Mesendoderm (in vitro differentiated cells): ENCODE measurements around the gene CTNND2.
A peak's percentile ranks its signal among the peaks of the same experiment; 100 is the strongest.

Source experiments
- DNase-seq: peaks from one replicate; pipeline ENCODE4 v3.0.0; 2013
- H2AK5ac ChIP-seq: 2 replicates; pipeline ENCODE4 v1.6.1; 2013; ENCODE audit warnings: low read length, inconsistent platforms
- H2BK120ac ChIP-seq: 2 replicates; pipeline ENCODE4 v1.6.1; 2013; ENCODE audit warnings: low read depth, mild to moderate bottlenecking, low read length, moderate library complexity, mixed read lengths
- H2BK15ac ChIP-seq: replicated peaks from 2 replicates; pipeline ENCODE4 v1.6.1; 2013; ENCODE audit warnings: low read depth, mild to moderate bottlenecking, moderate library complexity
- H2BK5ac ChIP-seq: 2 replicates; pipeline ENCODE4 v1.6.1; 2013; ENCODE audit warnings: low read length, inconsistent platforms
- H3K18ac ChIP-seq: 2 replicates; pipeline ENCODE4 v1.6.1; 2013; ENCODE audit warnings: mild to moderate bottlenecking, low read length, mixed read lengths
- H3K23ac ChIP-seq: one replicate; pipeline ENCODE4 v1.6.1; 2013; ENCODE audit warnings: low read length
- H3K27ac ChIP-seq: 2 replicates; pipeline ENCODE4 v1.5.1; 2013; ENCODE audit warnings: low read depth, mild to moderate bottlenecking, inconsistent platforms, low read length, moderate library complexity
- H3K27me3 ChIP-seq: 2 replicates; pipeline ENCODE4 v1.6.1; 2013; ENCODE audit warnings: low read length, control low read depth, mild to moderate bottlenecking, inconsistent platforms; ENCODE audit not compliant: insufficient read depth, poor library complexity
- H3K36me3 ChIP-seq: 2 replicates; pipeline ENCODE4 v1.6.1; 2013; ENCODE audit warnings: low read length, inconsistent platforms; ENCODE audit not compliant: control insufficient read depth, insufficient read depth
- H3K4ac ChIP-seq: one replicate; pipeline ENCODE4 v1.6.1; 2013; ENCODE audit warnings: low read depth, mild to moderate bottlenecking, low read length, moderate library complexity
- H3K4me1 ChIP-seq: 2 replicates; pipeline ENCODE4 v1.6.1; 2013; ENCODE audit warnings: low read depth, low read length, inconsistent platforms; ENCODE audit not compliant: control insufficient read depth
- H3K4me2 ChIP-seq: 2 replicates; pipeline ENCODE4 v1.6.1; 2013; ENCODE audit warnings: low read length
- H3K4me3 ChIP-seq: 2 replicates; pipeline ENCODE4 v1.5.1; 2013; ENCODE audit warnings: mild to moderate bottlenecking, low read length
- H3K56ac ChIP-seq: one replicate; pipeline ENCODE4 v1.6.1; 2013; ENCODE audit warnings: low read length
- H3K79me1 ChIP-seq: 2 replicates; pipeline ENCODE4 v1.6.1; 2013; ENCODE audit warnings: low read length, inconsistent platforms
- H3K79me2 ChIP-seq: 2 replicates; pipeline ENCODE4 v1.6.1; 2013; ENCODE audit warnings: mild to moderate bottlenecking, low read length; ENCODE audit not compliant: control insufficient read depth, insufficient read depth
- H3K9ac ChIP-seq: 2 replicates; pipeline ENCODE4 v1.6.1; 2013; ENCODE audit warnings: low read length, inconsistent platforms
- H4K5ac ChIP-seq: one replicate; pipeline ENCODE4 v1.6.1; 2013; ENCODE audit warnings: low read length
- H4K8ac ChIP-seq: one replicate; pipeline ENCODE4 v1.6.1; 2013; ENCODE audit warnings: low read depth, mild to moderate bottlenecking, control low read depth, low read length, moderate library complexity
- WGBS: extraction: QIAGEN DNeasy Blood & Tissue Kit; methylation state at CpG from one replicate; pipeline ENCODE4 v1.1.7; 2013; ENCODE audit warnings: low lambda C conversion rate, missing lambda C conversion rate; ENCODE audit not compliant: insufficient coverage; ENCODE audit errors: extremely low coverage; 5-methylcytosine and 5-hydroxymethylcytosine counted together

CTNND2 gene

GRCh38 chr5:11596185-11596584, 308.1 kb downstream of the CTNND2 start:
- no CpG with 5 or more reads among the region's 1 CpG for WGBS
- Histone ChIP-seq H3K36me3 (no peaks in the 10 kb centered on the region), H2BK120ac (no peak overlapping the region), H3K4ac (no peak overlapping the region), H3K9ac (no peak overlapping the region), H3K23ac (no peak overlapping the region), H2BK15ac (no peak overlapping the region), H2AK5ac (no peak overlapping the region), H3K79me2 (no peaks in the 10 kb centered on the region), H3K27ac (no peak overlapping the region), H4K5ac (no peak overlapping the region), H3K4me3 (no peak overlapping the region), H4K8ac (no peak overlapping the region), H3K4me1 (no peaks in the 10 kb centered on the region), H2BK5ac (no peak overlapping the region), H3K79me1 (no peaks in the 10 kb centered on the region), H3K18ac (no peak overlapping the region), H3K4me2 (no peak overlapping the region), H3K27me3 (no peaks in the 10 kb centered on the region), H3K56ac (no peak overlapping the region)
- DNase-seq = peak; percentile 19

GRCh38 chr5:11595045-11595444, 309.2 kb downstream of the CTNND2 start:
- WGBS = no CpG with 5 or more reads among the region's 3 CpGs

GRCh38 chr5:11594021-11594420, 310.2 kb downstream of the CTNND2 start:
- DNase-seq = no peak
- WGBS = no CpG with 5 or more reads among the region's 2 CpGs
- no peak overlapping the region for H3K9ac ChIP-seq
- no peak overlapping the region for H3K27ac ChIP-seq
- no peaks in the 10 kb centered on the region for H3K4me1 ChIP-seq
- no peak overlapping the region for H3K23ac ChIP-seq
- H4K5ac ChIP-seq = no peak overlapping the region
- no peak overlapping the region for H3K4me3 ChIP-seq
- no peak overlapping the region for H2BK15ac ChIP-seq
- H2AK5ac ChIP-seq = no peak overlapping the region
- H3K4me2 ChIP-seq = no peak overlapping the region
- no peaks in the 10 kb centered on the region for H3K79me2 ChIP-seq
- no peaks in the 10 kb centered on the region for H3K79me1 ChIP-seq
- no peaks in the 10 kb centered on the region for H3K27me3 ChIP-seq
- H3K18ac ChIP-seq = no peak overlapping the region
- H3K56ac ChIP-seq = no peak overlapping the region
- no peak overlapping the region for H2BK5ac ChIP-seq
- H3K4ac ChIP-seq = no peak overlapping the region
- H2BK120ac ChIP-seq = no peak overlapping the region
- H4K8ac ChIP-seq = no peak overlapping the region
- H3K36me3 ChIP-seq = no peaks in the 10 kb centered on the region

More at GRCh38 chr5:11595045-11595444, 309.2 kb downstream of the CTNND2 start:
- Histone ChIP-seq H3K56ac (no peak overlapping the region), H3K18ac (no peak overlapping the region), H4K8ac (no peak overlapping the region), H2BK120ac (no peak overlapping the region), H3K4ac (no peak overlapping the region), H3K79me1 (no peaks in the 10 kb centered on the region), H3K79me2 (no peaks in the 10 kb centered on the region), H3K27me3 (no peaks in the 10 kb centered on the region), H2BK5ac (no peak overlapping the region), H3K4me3 (no peak overlapping the region), H3K9ac (no peak overlapping the region), H3K23ac (no peak overlapping the region), H3K4me2 (no peak overlapping the region), H4K5ac (no peak overlapping the region), H2BK15ac (no peak overlapping the region), H3K27ac (no peak overlapping the region), H2AK5ac (no peak overlapping the region), H3K36me3 (no peaks in the 10 kb centered on the region), H3K4me1 (no peaks in the 10 kb centered on the region)
- DNase-seq = peak; percentile 12

- Histone ChIP-seq H3K56ac (no peak overlapping the region), H3K79me2 (no peaks in the 10 kb centered on the region), H3K27ac (no peak overlapping the region), H3K4me1 (no peaks in the 10 kb centered on the region), H2BK5ac (no peak overlapping the region), H3K79me1 (no peaks in the 10 kb centered on the region), H2BK120ac (no peak overlapping the region), H3K4me3 (no peak overlapping the region), H3K4ac (no peak overlapping the region), H2BK15ac (no peak overlapping the region), H2AK5ac (no peak overlapping the region), H3K9ac (no peak overlapping the region), H4K8ac (no peak overlapping the region), H3K27me3 (no peaks in the 10 kb centered on the region), H3K18ac (no peak overlapping the region), H3K23ac (no peak overlapping the region), H3K36me3 (no peaks in the 10 kb centered on the region), H3K4me2 (no peak overlapping the region), H4K5ac (no peak overlapping the region)
- WGBS = no CpG with 5 or more reads among the region's 6 CpGs
- DNase-seq = no peak
These were observed 313.8 kb downstream of the CTNND2 start for GRCh38 chr5:11590475-11590874.

GRCh38 chr5:11588803-11589202, 315.4 kb downstream of the CTNND2 start:
- peak; percentile 70 for DNase-seq
- Histone ChIP-seq H3K4me3 (no peak overlapping the region), H3K27ac (no peak overlapping the region)

GRCh38 chr5:11584017-11584416, 320.2 kb downstream of the CTNND2 start:
- Histone ChIP-seq H3K27ac (no peak overlapping the region), H3K23ac (no peak overlapping the region), H2BK5ac (no peak overlapping the region), H3K27me3 (no peaks in the 10 kb centered on the region), H2BK120ac (no peak overlapping the region), H2AK5ac (no peak overlapping the region), H3K9ac (no peak overlapping the region), H3K36me3 (no peaks in the 10 kb centered on the region), H3K4me1 (no peaks in the 10 kb centered on the region), H3K4ac (no peak overlapping the region), H3K56ac (no peak overlapping the region), H3K79me2 (no peaks in the 10 kb centered on the region), H3K4me3 (no peak overlapping the region), H4K8ac (no peak overlapping the region), H3K79me1 (no peaks in the 10 kb centered on the region), H3K18ac (no peak overlapping the region), H2BK15ac (no peak overlapping the region), H3K4me2 (no peak overlapping the region), H4K5ac (no peak overlapping the region)
- no CpG with 5 or more reads among the region's 6 CpGs for WGBS
- DNase-seq = peak; percentile 19

More at GRCh38 chr5:11588803-11589202, 315.4 kb downstream of the CTNND2 start:
- H3K18ac ChIP-seq = no peak overlapping the region
- H2AK5ac ChIP-seq = no peak overlapping the region
- H3K4me1 ChIP-seq = no peaks in the 10 kb centered on the region
- H3K9ac ChIP-seq = no peak overlapping the region
- no peak overlapping the region for H2BK15ac ChIP-seq
- H3K56ac ChIP-seq = peak overlapping the region; percentile 7
- H2BK120ac ChIP-seq = no peak overlapping the region
- H3K79me1 ChIP-seq = no peaks in the 10 kb centered on the region
- H3K36me3 ChIP-seq = no peaks in the 10 kb centered on the region
- WGBS = no CpG with 5 or more reads among the region's 6 CpGs
- H4K5ac ChIP-seq = no peak overlapping the region
- H2BK5ac ChIP-seq = no peak overlapping the region
- no peak overlapping the region for H3K4ac ChIP-seq
- H3K79me2 ChIP-seq = no peaks in the 10 kb centered on the region
- H4K8ac ChIP-seq = no peak overlapping the region
- no peak overlapping the region for H3K4me2 ChIP-seq
- no peaks in the 10 kb centered on the region for H3K27me3 ChIP-seq
- H3K23ac ChIP-seq = no peak overlapping the region
